ENCODE results near the gene NKX1-1. TPM values are rescaled to one million over a fixed set of nuclear protein-coding genes. Genes with fewer than 3 reads are reported as not detected.
A peak's percentile ranks its signal among the peaks of the same experiment; 100 is the strongest.

NKX1-1 gene
- total and polyA plus RNA-seq, 7 experiments from 2014 or later, result not detected

DNA sequence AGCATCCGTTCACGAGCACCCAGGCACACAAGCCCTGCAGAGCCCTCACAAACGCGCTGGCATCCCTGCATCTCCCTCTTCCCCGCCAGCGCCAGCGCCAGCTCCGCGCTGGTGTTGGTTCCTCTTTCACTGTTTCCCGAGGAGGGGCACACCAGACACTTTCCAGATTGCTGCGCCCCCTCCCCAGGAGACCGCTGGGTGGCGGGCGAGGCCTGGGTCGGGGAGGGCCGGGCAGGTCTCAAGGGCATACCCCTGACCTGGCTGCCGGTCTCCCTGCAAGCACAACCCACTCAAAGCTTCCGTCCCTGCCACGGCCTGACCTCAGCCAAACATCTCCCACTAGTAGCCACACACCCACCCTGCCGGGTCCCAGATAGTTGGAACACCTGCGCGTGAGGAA lies 2.2 kb upstream of the NKX1-1 start:
- Histone ChIP-seq H3K27ac (ENCODE audit: low read depth, low read length) (no peak overlapping the region), H3K4me1 (ENCODE audit: control insufficient read depth in 2 of 2, insufficient read depth in 2 of 2, low read length in 2 of 2) (no peaks in the 10 kb centered on the region), H3K9me3 (ENCODE audit: control insufficient read depth in 2 of 3, low read length in 3 of 3) (no peaks in the 10 kb centered on the region), H3K36me3 (ENCODE audit: control insufficient read depth in 2 of 3, insufficient read depth in 3 of 3, low read length in 3 of 3) (no peaks in the 10 kb centered on the region), H3K4me3 (ENCODE audit: low read length) (no peak overlapping the region), H3K27me3 (ENCODE audit: control insufficient read depth in 2 of 2, insufficient read depth in 2 of 2, low read length in 2 of 2) (no peaks in the 10 kb centered on the region)
- peaks cover 0 to 5% (median 0%) of the 10 kb centered on the region in 5 donors for H3K36me3 Mint-ChIP-seq
- H3K4me1 Mint-ChIP-seq, result peaks cover 4 to 12% (median 7%) of the 10 kb centered on the region in 7 donors
- CTCF ChIA-PET, result no interaction called here
- ATAC-seq, result no peak
- H3K27ac Mint-ChIP-seq, result peak overlapping the region in 1 of 9 donors; percentile 44
- POLR2A ChIA-PET, result no interaction called here
- H3K27me3 Mint-ChIP-seq, result peaks cover 41 to 61% (median 51%) of the 10 kb centered on the region in 5 donors
- intact Hi-C loops (cut with micrococcal nuclease), result loop anchor here in 1 of 2 donors (5.0 kb wide), 1 partner anchor 836 kb away; no protein-coding TSS in a partner anchor
- no peak for DNase-seq
- H3K4me3 Mint-ChIP-seq, result peak overlapping the region in 2 of 10 donors; percentile 41 to 49
- H3K9me3 Mint-ChIP-seq, result peaks cover 0 to 12% (median 0%) of the 10 kb centered on the region in 11 donors

DNA sequence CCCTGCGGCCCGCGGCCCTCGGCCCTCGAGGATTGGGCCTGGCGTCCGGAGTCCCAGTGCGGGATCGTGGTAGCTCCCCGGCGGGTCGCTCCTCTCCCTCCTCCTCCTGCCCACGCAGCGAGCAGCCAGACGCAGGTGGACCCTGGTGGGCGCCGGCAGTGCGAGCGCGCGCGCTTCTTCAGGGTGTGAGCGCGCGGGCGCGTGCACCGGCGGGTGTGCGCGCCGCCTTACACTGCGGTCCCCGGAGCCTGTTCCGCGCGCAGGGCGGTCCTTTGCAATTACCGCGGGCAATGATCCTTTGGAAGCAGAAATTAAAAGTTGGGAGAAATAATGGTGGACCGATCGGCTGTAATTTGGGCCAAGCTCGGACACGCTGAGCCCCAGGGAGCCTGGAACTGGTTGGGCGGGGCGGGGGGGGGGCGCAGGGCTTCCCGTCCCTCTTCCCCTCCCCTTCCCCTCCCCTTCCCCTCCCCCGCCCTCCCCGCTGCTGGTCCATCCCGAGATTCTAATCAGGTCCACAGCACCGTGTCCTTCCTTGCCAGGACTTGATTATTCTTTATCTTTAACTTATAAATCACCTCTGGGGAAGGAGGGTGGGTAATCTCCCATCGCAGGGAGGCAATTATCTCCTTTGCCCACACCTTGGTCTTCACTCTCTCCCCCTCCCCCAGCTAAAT lies 1.6 kb upstream of the NKX1-1 start:
- H3K9me3 ChIP-seq (ENCODE audit: control insufficient read depth in 2 of 3, low read length in 3 of 3), result no peaks in the 10 kb centered on the region
- H3K4me3 Mint-ChIP-seq, result peak overlapping the region in 2 of 10 donors; percentile 30 to 41
- ATAC-seq (no peak), DNase-seq (no peak)
- intact Hi-C loops (cut with micrococcal nuclease), result loop anchor here in 1 of 2 donors (5.0 kb wide), 1 partner anchor 835 kb away; no protein-coding TSS in a partner anchor
- H3K4me1 ChIP-seq (ENCODE audit: control insufficient read depth in 2 of 2, insufficient read depth in 2 of 2, low read length in 2 of 2), result no peaks in the 10 kb centered on the region
- H3K36me3 ChIP-seq (ENCODE audit: control insufficient read depth in 2 of 3, insufficient read depth in 3 of 3, low read length in 3 of 3), result no peaks in the 10 kb centered on the region
- POLR2A ChIA-PET, result no interaction called here
- H3K4me3 ChIP-seq (ENCODE audit: low read length), result no peak overlapping the region
- no peaks in the 10 kb centered on the region for H3K27me3 ChIP-seq (ENCODE audit: control insufficient read depth in 2 of 2, insufficient read depth in 2 of 2, low read length in 2 of 2)
- peaks cover 0 to 5% (median 0%) of the 10 kb centered on the region in 5 donors for H3K36me3 Mint-ChIP-seq
- peaks cover 35 to 55% (median 48%) of the 10 kb centered on the region in 5 donors for H3K27me3 Mint-ChIP-seq
- H3K4me1 Mint-ChIP-seq, result peaks cover 4 to 12% (median 7%) of the 10 kb centered on the region in 7 donors
- CTCF ChIA-PET, result no interaction called here
- peak overlapping the region in 1 of 9 donors; percentile 44 for H3K27ac Mint-ChIP-seq
- peaks cover 0 to 10% (median 0%) of the 10 kb centered on the region in 11 donors for H3K9me3 Mint-ChIP-seq
- no peak overlapping the region for H3K27ac ChIP-seq (ENCODE audit: low read depth, low read length)

DNA sequence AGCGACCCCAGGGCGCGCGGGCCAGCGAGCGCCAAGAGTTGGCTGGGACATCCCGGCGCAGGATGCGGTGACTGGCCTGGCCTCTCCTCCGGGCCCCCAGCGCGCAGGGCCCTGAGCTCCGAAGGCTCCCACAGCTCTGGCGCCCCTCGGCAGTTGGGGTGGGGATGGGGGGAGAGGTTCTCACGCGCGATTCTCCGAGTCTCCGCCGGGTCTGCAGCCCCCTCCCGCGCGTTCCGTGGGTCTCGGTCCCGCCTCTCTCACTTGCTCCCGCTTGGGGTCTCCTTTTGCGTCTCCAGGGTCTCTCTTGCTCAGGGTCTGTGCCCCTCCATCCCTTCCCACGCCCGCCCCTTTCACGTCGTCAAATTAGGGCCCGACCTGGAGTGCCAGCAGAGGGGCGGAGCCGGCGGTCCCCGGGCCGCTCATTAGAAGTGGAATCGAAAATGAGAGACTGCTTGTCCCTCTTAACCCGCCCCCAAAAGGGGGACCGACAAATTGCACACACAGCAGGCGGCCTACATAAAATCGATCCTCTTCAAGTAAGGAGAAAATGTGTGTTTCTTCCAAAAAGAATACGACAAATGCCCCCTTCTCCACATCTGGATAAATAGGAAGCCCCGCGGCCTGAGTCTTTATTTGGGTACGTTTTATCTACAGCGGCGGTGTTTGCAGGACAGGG lies 877 bp upstream of the NKX1-1 start:
- H3K4me1 Mint-ChIP-seq, result peaks cover 4 to 14% (median 7%) of the 10 kb centered on the region in 7 donors
- H3K27ac ChIP-seq (ENCODE audit: low read depth, low read length), result no peak overlapping the region
- H3K27ac Mint-ChIP-seq, result peak overlapping the region in 1 of 9 donors; percentile 83
- no peaks in the 10 kb centered on the region for H3K4me1 ChIP-seq (ENCODE audit: control insufficient read depth in 2 of 2, insufficient read depth in 2 of 2, low read length in 2 of 2)
- no peak overlapping the region for H3K4me3 ChIP-seq (ENCODE audit: low read length)
- H3K36me3 ChIP-seq (ENCODE audit: control insufficient read depth in 2 of 3, insufficient read depth in 3 of 3, low read length in 3 of 3), result no peaks in the 10 kb centered on the region
- H3K27me3 ChIP-seq (ENCODE audit: control insufficient read depth in 2 of 2, insufficient read depth in 2 of 2, low read length in 2 of 2), result no peaks in the 10 kb centered on the region
- ChIA-PET CTCF (no interaction called here), POLR2A (no interaction called here)
- intact Hi-C loops (cut with micrococcal nuclease), result loop anchor here in 1 of 2 donors (5.0 kb wide), 1 partner anchor 835 kb away; no protein-coding TSS in a partner anchor
- DNase-seq (no peak), ATAC-seq (no peak)
- H3K27me3 Mint-ChIP-seq, result peaks cover 32 to 53% (median 47%) of the 10 kb centered on the region in 5 donors
- no peaks in the 10 kb centered on the region for H3K9me3 ChIP-seq (ENCODE audit: control insufficient read depth in 2 of 3, low read length in 3 of 3)
- peaks cover 0 to 5% (median 0%) of the 10 kb centered on the region in 5 donors for H3K36me3 Mint-ChIP-seq
- peak overlapping the region in 1 of 10 donors; percentile 44 for H3K4me3 Mint-ChIP-seq
- peaks cover 0 to 10% (median 0%) of the 10 kb centered on the region in 11 donors for H3K9me3 Mint-ChIP-seq

DNA sequence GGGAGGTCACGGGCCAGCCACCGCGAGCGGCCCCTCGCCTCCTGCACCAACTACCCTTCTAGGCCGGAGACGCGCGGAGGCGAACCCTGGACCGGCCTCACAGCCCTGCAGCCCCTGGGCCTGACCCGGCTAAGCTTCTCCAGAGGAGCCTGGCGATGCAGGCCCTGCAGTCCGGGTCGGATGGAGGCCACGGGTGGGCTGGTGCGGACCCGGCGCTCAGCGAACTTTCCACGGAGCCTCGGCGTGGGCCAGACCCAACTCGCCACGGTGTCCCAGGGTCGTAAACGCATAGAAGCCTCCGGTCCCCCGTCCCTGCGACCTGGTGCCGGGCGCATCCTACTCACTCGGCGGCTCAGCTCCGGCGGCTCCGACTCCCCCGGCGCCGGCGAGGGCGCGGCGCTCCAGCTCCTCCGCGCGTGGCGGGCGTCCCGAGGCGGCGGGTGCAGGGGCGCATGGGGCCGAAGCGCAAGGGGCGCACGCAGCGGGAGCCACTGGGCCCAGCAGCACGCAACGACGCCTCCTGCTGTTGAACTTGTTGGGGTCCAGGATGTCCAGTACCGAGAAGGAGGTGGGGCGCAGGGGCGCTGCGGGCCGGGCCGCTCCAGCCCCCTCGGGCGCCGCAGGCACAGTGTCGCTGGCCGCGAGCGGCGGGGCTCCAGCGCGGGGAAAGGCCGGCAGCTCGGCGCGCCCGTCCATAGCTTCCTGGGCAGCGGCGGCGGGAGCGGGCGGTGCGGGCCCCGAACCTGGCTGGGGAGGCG lies 427 bp downstream of the NKX1-1 start:
- intact Hi-C loops (cut with micrococcal nuclease), result loop anchor here in 1 of 2 donors (5.0 kb wide), 1 partner anchor 834 kb away; no protein-coding TSS in a partner anchor
- DNase-seq (no peak), ATAC-seq (no peak)
- H3K27me3 Mint-ChIP-seq, result peaks cover 21 to 54% (median 33%) of the 10 kb centered on the region in 5 donors
- peaks cover 4 to 16% (median 7%) of the 10 kb centered on the region in 7 donors for H3K4me1 Mint-ChIP-seq
- peak overlapping the region in 1 of 10 donors; percentile 51 for H3K4me3 Mint-ChIP-seq
- Histone ChIP-seq H3K36me3 (ENCODE audit: control insufficient read depth in 2 of 3, insufficient read depth in 3 of 3, low read length in 3 of 3) (no peaks in the 10 kb centered on the region), H3K4me1 (ENCODE audit: control insufficient read depth in 2 of 2, insufficient read depth in 2 of 2, low read length in 2 of 2) (no peaks in the 10 kb centered on the region), H3K4me3 (ENCODE audit: low read length) (no peak overlapping the region), H3K27me3 (ENCODE audit: control insufficient read depth in 2 of 2, insufficient read depth in 2 of 2, low read length in 2 of 2) (peaks cover 0 to 9% of the 10 kb centered on the region in 2 donors), H3K27ac (ENCODE audit: low read depth, low read length) (no peak overlapping the region), H3K9me3 (ENCODE audit: control insufficient read depth in 2 of 3, low read length in 3 of 3) (no peaks in the 10 kb centered on the region)
- H3K36me3 Mint-ChIP-seq, result peaks cover 0 to 6% (median 0%) of the 10 kb centered on the region in 5 donors
- peaks cover 0 to 5% (median 0%) of the 10 kb centered on the region in 11 donors for H3K9me3 Mint-ChIP-seq
- ChIA-PET CTCF (no interaction called here), POLR2A (no interaction called here)
- no peak overlapping the region for H3K27ac Mint-ChIP-seq

DNA sequence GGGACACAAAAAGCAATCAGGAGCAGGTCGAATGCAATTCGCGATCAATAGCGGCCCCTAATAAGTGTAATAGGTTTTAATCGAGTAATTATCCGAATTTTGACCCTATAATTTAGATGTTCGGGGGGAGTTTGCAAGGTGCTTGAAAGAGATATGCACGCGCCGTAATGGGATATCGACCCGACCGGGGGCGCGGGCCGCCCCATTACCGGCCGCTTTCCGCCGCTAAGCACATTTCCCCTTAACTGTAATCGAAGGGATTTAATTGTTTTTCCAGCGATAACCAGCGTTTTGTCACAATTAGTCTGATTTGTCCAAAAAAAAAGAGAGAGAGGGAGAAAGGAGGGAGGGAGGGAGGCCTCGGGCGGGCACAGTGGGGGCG lies 997 bp downstream of the NKX1-1 start:
- intact Hi-C loops (cut with micrococcal nuclease), result loop anchor here in 1 of 2 donors (5.0 kb wide), 1 partner anchor 833 kb away; no protein-coding TSS in a partner anchor
- CTCF ChIA-PET, result no interaction called here
- peak overlapping the region in 5 of 10 donors; percentile 21 to 51 (median 33) for H3K4me3 Mint-ChIP-seq

More for the DNA sequence above, 997 bp downstream of the NKX1-1 start:
- H3K4me3 ChIP-seq (ENCODE audit: low read length), result no peak overlapping the region
- H3K36me3 ChIP-seq (ENCODE audit: control insufficient read depth in 2 of 3, insufficient read depth in 3 of 3, low read length in 3 of 3), result no peaks in the 10 kb centered on the region
- H3K36me3 Mint-ChIP-seq, result peaks cover 0 to 6% (median 0%) of the 10 kb centered on the region in 5 donors
- peak overlapping the region in 1 of 9 donors; percentile 89 for H3K27ac Mint-ChIP-seq
- peaks cover 18 to 55% (median 30%) of the 10 kb centered on the region in 5 donors for H3K27me3 Mint-ChIP-seq
- H3K27me3 ChIP-seq (ENCODE audit: control insufficient read depth in 2 of 2, insufficient read depth in 2 of 2, low read length in 2 of 2), result peaks cover 0 to 9% of the 10 kb centered on the region in 2 donors
- ATAC-seq, result no peak
- POLR2A ChIA-PET, result no interaction called here
- H3K9me3 Mint-ChIP-seq, result peaks cover 0 to 5% (median 0%) of the 10 kb centered on the region in 11 donors
- no peaks in the 10 kb centered on the region for H3K9me3 ChIP-seq (ENCODE audit: control insufficient read depth in 2 of 3, low read length in 3 of 3)
- no peak overlapping the region for H3K27ac ChIP-seq (ENCODE audit: low read depth, low read length)
- no peaks in the 10 kb centered on the region for H3K4me1 ChIP-seq (ENCODE audit: control insufficient read depth in 2 of 2, insufficient read depth in 2 of 2, low read length in 2 of 2)
- no peak for DNase-seq
- H3K4me1 Mint-ChIP-seq, result peaks cover 4 to 14% (median 7%) of the 10 kb centered on the region in 7 donors

Measured in naive thymus-derived CD4-positive, alpha-beta T cell (primary cell).